Measurements from ENCODE around the gene CBLIF. TPM values are rescaled to one million over a fixed set of nuclear protein-coding genes. Genes with fewer than 3 reads are reported as not detected.

The CBLIF gene
- total and polyA plus RNA-seq, 2 of the 8 experiments (the other 6 are each of a cell fraction or from before 2014, with no cell fraction given), result not detected

DNA sequence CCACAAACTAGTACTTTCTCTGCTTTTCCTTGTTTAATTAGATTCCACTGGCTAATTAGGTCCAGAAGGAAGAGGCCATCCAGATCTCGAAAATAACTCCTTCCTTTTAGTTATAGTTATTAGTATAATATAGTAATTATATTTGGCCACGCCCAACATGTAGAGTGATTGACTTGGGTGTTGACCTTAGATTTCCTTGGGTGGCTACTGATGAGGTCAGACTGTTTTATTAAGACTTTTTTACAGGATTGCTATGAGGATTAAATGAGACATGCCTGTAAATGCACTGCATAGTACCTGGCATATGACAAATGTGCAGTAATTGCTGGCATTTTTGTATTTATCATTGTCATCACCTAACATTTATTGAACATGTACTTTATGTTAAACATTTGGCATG is 63.2 kb downstream of the CBLIF start:
- peaks cover 2 to 3% of the 10 kb centered on the region in 2 experiments for H4K20me1 ChIP-seq (replicated peaks in 1 of 2; ENCODE audit: control insufficient read depth in 1 of 2, insufficient read depth in 2 of 2, low read length in 2 of 2)
- H3K9ac ChIP-seq (replicated peaks in 1 of 4; ENCODE audit: extremely low read depth in 1 of 4, low read depth in 3 of 4, low read length in 3 of 4), result no peak overlapping the region
- DNase-seq (ENCODE audit: low read depth in 1 of 2, low spot score in 2 of 2), result no peak
- no peak overlapping the region for H2BK12ac ChIP-seq (ENCODE audit: low read depth, low read length)
- no peaks in the 10 kb centered on the region for H3K23me2 ChIP-seq (ENCODE audit: low read depth, low read length)
- no peak overlapping the region for H4K5ac ChIP-seq (ENCODE audit: insufficient read length, low read depth, low read length)
- no peak overlapping the region for H3K56ac ChIP-seq (replicated peaks; ENCODE audit: insufficient read length, low read depth, low read length)
- H3K79me1 ChIP-seq (ENCODE audit: low read depth, low read length), result peaks cover 2% of the 10 kb centered on the region; the same call in 1 of the 2 replicates
- no peak overlapping the region for H3K27ac ChIP-seq (ENCODE audit: low read depth, low read length)
- H3K18ac ChIP-seq (ENCODE audit: extremely low read depth, low read length), result no peak overlapping the region
- no peak overlapping the region for H4K8ac ChIP-seq (ENCODE audit: extremely low read depth, insufficient read depth, low read length)
- no peak overlapping the region for H2BK20ac ChIP-seq (ENCODE audit: low read length)
- H2BK5ac ChIP-seq (ENCODE audit: low read depth, low read length), result no peak overlapping the region
- H3K79me2 ChIP-seq (ENCODE audit: control insufficient read depth in 1 of 2, insufficient read depth in 2 of 2, low read length in 2 of 2), result no peaks in the 10 kb centered on the region
- no peak overlapping the region for H4K91ac ChIP-seq (replicated peaks; ENCODE audit: insufficient read length, low read length)
- no peak overlapping the region for H3K23ac ChIP-seq (ENCODE audit: insufficient read length)
- no peak overlapping the region for H2BK120ac ChIP-seq (replicated peaks; ENCODE audit: low read depth, low read length)
- CTCF ChIA-PET (ENCODE audit: partially characterized antibody), result no interaction called here
- no peak overlapping the region for H3K4me3 ChIP-seq (ENCODE audit: extremely low read depth in 1 of 4, insufficient read depth in 2 of 4, low read depth in 3 of 4, low read length in 4 of 4)
- H3K14ac ChIP-seq (ENCODE audit: insufficient read length), result no peak overlapping the region
- 82% methylated on average over 2 of the region's 2 CpGs; no CpG with 5 or more reads in 1 of the 2 experiments for WGBS, 2 experiments (ENCODE audit: extremely low coverage in 1 of 2, insufficient coverage in 1 of 2, insufficient read length in 1 of 2, insufficient replicate concordance in 2 of 2, low coverage in 1 of 2, low lambda C conversion rate in 2 of 2, missing lambda C conversion rate in 1 of 2)
- H3K4ac ChIP-seq (replicated peaks; ENCODE audit: insufficient read length, low read depth, low read length), result no peak overlapping the region
- H2AFZ ChIP-seq (ENCODE audit: low read length), result no peak overlapping the region
- POLR2A ChIA-PET (ENCODE audit: partially characterized antibody), result interaction anchor here (0.7 kb wide), 1 partner anchor 34 kb away, joined by 3 read pairs; no protein-coding TSS in a partner anchor
- peaks cover 0 to 17% (median 5%) of the 10 kb centered on the region in 4 experiments; a peak in 5 of 8 replicates for H3K36me3 ChIP-seq (ENCODE audit: control insufficient read depth in 2 of 4, insufficient read depth in 4 of 4, low read length in 3 of 4)
- H2AK5ac ChIP-seq (ENCODE audit: low read depth, low read length), result no peak overlapping the region
- no peaks in the 10 kb centered on the region for H3K4me1 ChIP-seq (replicated peaks in 1 of 4; ENCODE audit: control insufficient read depth in 3 of 4, insufficient read depth in 4 of 4, low read length in 3 of 4)
- peaks cover 0 to 4% of the 10 kb centered on the region in 2 experiments; a peak in 1 of 4 replicates for H3K9me3 ChIP-seq (ENCODE audit: insufficient read depth in 2 of 2, low read depth in 1 of 2, low read length in 1 of 2)
- no peaks in the 10 kb centered on the region for H3K27me3 ChIP-seq (replicated peaks in 1 of 4; ENCODE audit: control insufficient read depth in 3 of 4, extremely low read depth in 1 of 4, insufficient read depth in 3 of 4, low read length in 3 of 4)
- no peak overlapping the region for H2BK15ac ChIP-seq (ENCODE audit: low read length)
- no peak for FAIRE-seq
- H3K4me2 ChIP-seq (ENCODE audit: insufficient read depth in 1 of 2, low read depth in 2 of 2, low read length in 2 of 2), result no peak overlapping the region
- no peak for TF ChIP-seq YY1 (IDR thresholded peaks at IDR 0.05; ENCODE audit: low read depth, low read length)
- TF ChIP-seq BCL11A (IDR thresholded peaks at IDR 0.05; ENCODE audit: low read depth in 2 of 2, low read length in 2 of 2), result no peak
- TF ChIP-seq EGR1 (IDR thresholded peaks at IDR 0.05; ENCODE audit: borderline replicate concordance, low read depth, low read length), result no peak
- no peak for TF ChIP-seq SIN3A (conservative IDR thresholded peaks at IDR 0.05 in 1 of 2, IDR thresholded peaks at IDR 0.05 in 1 of 2; ENCODE audit: low read depth in 1 of 2, low read length in 2 of 2)
- TF ChIP-seq SAP30 (IDR thresholded peaks at IDR 0.05; ENCODE audit: insufficient read depth, insufficient replicate concordance, low read length), result no peak
- no peak for TF ChIP-seq CHD2 (IDR thresholded peaks at IDR 0.05; ENCODE audit: low read length)
- no peak for TF ChIP-seq CTBP2 (IDR thresholded peaks at IDR 0.05; ENCODE audit: borderline replicate concordance, insufficient read depth, insufficient read length, low read length)

Measured in H1 (cell line).